ENCODE measurements around the gene MYO19.

Gene MYO19

GRCh38 chr17:36507266-36507665 lies 27.4 kb downstream of the MYO19 start:
- Histone ChIP-seq H4K12ac (ENCODE audit: low read depth, low read length) (no peak overlapping the region), H3K9ac (ENCODE audit: low read length) (no peak overlapping the region), H2BK12ac (ENCODE audit: low read length) (no peak overlapping the region), H3K4ac (ENCODE audit: low read depth, low read length) (no peak overlapping the region), H3K14ac (ENCODE audit: low read length) (no peak overlapping the region), H3K4me1 (ENCODE audit: control insufficient read depth in 1 of 2, insufficient read depth in 2 of 2, low read length in 2 of 2) (no peaks in the 10 kb centered on the region), H3K79me2 (ENCODE audit: control insufficient read depth, insufficient read depth, low read length, poor library complexity) (no peaks in the 10 kb centered on the region), H4K8ac (ENCODE audit: low read depth, low read length) (no peak overlapping the region), H3K27me3 (ENCODE audit: insufficient read depth, low read length) (no peaks in the 10 kb centered on the region), H2BK5ac (ENCODE audit: low read depth, low read length, poor library complexity) (no peak overlapping the region), H3K4me2 (ENCODE audit: low read length) (no peak overlapping the region), H3K23ac (ENCODE audit: low read length) (no peak overlapping the region), H3K79me1 (ENCODE audit: low read length) (no peaks in the 10 kb centered on the region), H3K36me3 (ENCODE audit: control insufficient read depth in 1 of 2, insufficient read depth in 2 of 2, low read length in 2 of 2) (peaks cover 80 to 86% of the 10 kb centered on the region in 2 experiments), H3K18ac (ENCODE audit: low read length) (no peak overlapping the region), H4K91ac (ENCODE audit: low read depth, low read length) (no peak overlapping the region), H2BK120ac (ENCODE audit: insufficient read depth, low read length, poor library complexity) (no peak overlapping the region), H3K27ac (ENCODE audit: low read depth, low read length) (no peak overlapping the region), H3K9me3 (ENCODE audit: insufficient read depth, low read depth, low read length) (peaks cover 4% of the 10 kb centered on the region), H2AFZ (ENCODE audit: insufficient read depth, low read length, poor library complexity) (no peak overlapping the region), H2AK5ac (ENCODE audit: low read length) (no peak overlapping the region), H3K4me3 (ENCODE audit: low read depth, low read length) (no peak overlapping the region)
- no CpG with 5 or more reads among the region's 6 CpGs for WGBS (ENCODE audit: extremely low coverage, insufficient coverage, insufficient read length)
- DNase-seq = no peak

- no peak overlapping the region for H3K18ac ChIP-seq (ENCODE audit: low read length)
- no peaks in the 10 kb centered on the region for H3K4me1 ChIP-seq (ENCODE audit: control insufficient read depth in 1 of 2, insufficient read depth in 2 of 2, low read length in 2 of 2)
- no peak overlapping the region for H2BK12ac ChIP-seq (ENCODE audit: low read length)
- WGBS (ENCODE audit: extremely low coverage, insufficient coverage, insufficient read length) = no CpG with 5 or more reads among the region's 11 CpGs
- no peaks in the 10 kb centered on the region for H3K79me2 ChIP-seq (ENCODE audit: control insufficient read depth, insufficient read depth, low read length, poor library complexity)
- no peak overlapping the region for H3K4me3 ChIP-seq (ENCODE audit: low read depth, low read length)
- H4K12ac ChIP-seq (ENCODE audit: low read depth, low read length) = no peak overlapping the region
- H3K79me1 ChIP-seq (ENCODE audit: low read length) = no peaks in the 10 kb centered on the region
- no peak overlapping the region for H3K4me2 ChIP-seq (ENCODE audit: low read length)
- no peak overlapping the region for H2AFZ ChIP-seq (ENCODE audit: insufficient read depth, low read length, poor library complexity)
- peaks cover 81 to 89% of the 10 kb centered on the region in 2 experiments for H3K36me3 ChIP-seq (ENCODE audit: control insufficient read depth in 1 of 2, insufficient read depth in 2 of 2, low read length in 2 of 2)
- no peak overlapping the region for H2BK120ac ChIP-seq (ENCODE audit: insufficient read depth, low read length, poor library complexity)
- H3K27ac ChIP-seq (ENCODE audit: low read depth, low read length) = no peak overlapping the region
- no peak overlapping the region for H3K4ac ChIP-seq (ENCODE audit: low read depth, low read length)
- H3K23ac ChIP-seq (ENCODE audit: low read length) = no peak overlapping the region
- H4K91ac ChIP-seq (ENCODE audit: low read depth, low read length) = no peak overlapping the region
- no peak overlapping the region for H4K8ac ChIP-seq (ENCODE audit: low read depth, low read length)
- H2AK5ac ChIP-seq (ENCODE audit: low read length) = no peak overlapping the region
- H3K27me3 ChIP-seq (ENCODE audit: insufficient read depth, low read length) = no peaks in the 10 kb centered on the region
- H3K9me3 ChIP-seq (ENCODE audit: insufficient read depth, low read depth, low read length) = peaks cover 4% of the 10 kb centered on the region
- no peak overlapping the region for H2BK5ac ChIP-seq (ENCODE audit: low read depth, low read length, poor library complexity)
- no peak for DNase-seq
- no peak overlapping the region for H3K14ac ChIP-seq (ENCODE audit: low read length)
- no peak overlapping the region for H3K9ac ChIP-seq (ENCODE audit: low read length)
These were observed 27.8 kb downstream of the MYO19 start for GRCh38 chr17:36506831-36507230.

- H3K4me2 ChIP-seq (ENCODE audit: low read length) = no peak overlapping the region
- H2BK120ac ChIP-seq (ENCODE audit: insufficient read depth, low read length, poor library complexity) = no peak overlapping the region
- H4K91ac ChIP-seq (ENCODE audit: low read depth, low read length) = no peak overlapping the region
- H3K36me3 ChIP-seq (ENCODE audit: control insufficient read depth in 1 of 2, insufficient read depth in 2 of 2, low read length in 2 of 2) = peaks cover 79 to 88% of the 10 kb centered on the region in 2 experiments
- no peak overlapping the region for H3K23ac ChIP-seq (ENCODE audit: low read length)
- H3K27me3 ChIP-seq (ENCODE audit: insufficient read depth, low read length) = no peaks in the 10 kb centered on the region
- no peak overlapping the region for H4K8ac ChIP-seq (ENCODE audit: low read depth, low read length)
- no peak for DNase-seq
- no peak overlapping the region for H2BK5ac ChIP-seq (ENCODE audit: low read depth, low read length, poor library complexity)
- H2AK5ac ChIP-seq (ENCODE audit: low read length) = no peak overlapping the region
- peaks cover 4% of the 10 kb centered on the region for H3K9me3 ChIP-seq (ENCODE audit: insufficient read depth, low read depth, low read length)
- no peak overlapping the region for H3K4ac ChIP-seq (ENCODE audit: low read depth, low read length)
- WGBS (ENCODE audit: extremely low coverage, insufficient coverage, insufficient read length) = no CpG with 5 or more reads among the region's 6 CpGs
- no peak overlapping the region for H3K27ac ChIP-seq (ENCODE audit: low read depth, low read length)
- H3K79me1 ChIP-seq (ENCODE audit: low read length) = no peaks in the 10 kb centered on the region
- no peak overlapping the region for H2AFZ ChIP-seq (ENCODE audit: insufficient read depth, low read length, poor library complexity)
- no peak overlapping the region for H2BK12ac ChIP-seq (ENCODE audit: low read length)
- no peak overlapping the region for H3K9ac ChIP-seq (ENCODE audit: low read length)
- no peak overlapping the region for H3K14ac ChIP-seq (ENCODE audit: low read length)
- no peak overlapping the region for H3K18ac ChIP-seq (ENCODE audit: low read length)
- no peak overlapping the region for H3K4me3 ChIP-seq (ENCODE audit: low read depth, low read length)
- no peaks in the 10 kb centered on the region for H3K79me2 ChIP-seq (ENCODE audit: control insufficient read depth, insufficient read depth, low read length, poor library complexity)
- no peak overlapping the region for H4K12ac ChIP-seq (ENCODE audit: low read depth, low read length)
- no peaks in the 10 kb centered on the region for H3K4me1 ChIP-seq (ENCODE audit: control insufficient read depth in 1 of 2, insufficient read depth in 2 of 2, low read length in 2 of 2)
These were observed 28.3 kb downstream of the MYO19 start for GRCh38 chr17:36506249-36506826.

- Histone ChIP-seq H3K79me1 (ENCODE audit: low read length) (no peaks in the 10 kb centered on the region), H4K91ac (ENCODE audit: low read depth, low read length) (no peak overlapping the region), H4K8ac (ENCODE audit: low read depth, low read length) (no peak overlapping the region), H3K4me3 (ENCODE audit: low read depth, low read length) (no peak overlapping the region), H3K4ac (ENCODE audit: low read depth, low read length) (no peak overlapping the region), H2BK12ac (ENCODE audit: low read length) (no peak overlapping the region), H3K27ac (ENCODE audit: low read depth, low read length) (no peak overlapping the region), H3K4me2 (ENCODE audit: low read length) (no peak overlapping the region), H3K14ac (ENCODE audit: low read length) (no peak overlapping the region), H2AK5ac (ENCODE audit: low read length) (no peak overlapping the region), H3K18ac (ENCODE audit: low read length) (no peak overlapping the region), H3K9ac (ENCODE audit: low read length) (no peak overlapping the region), H2BK5ac (ENCODE audit: low read depth, low read length, poor library complexity) (no peak overlapping the region), H2AFZ (ENCODE audit: insufficient read depth, low read length, poor library complexity) (no peak overlapping the region), H3K27me3 (ENCODE audit: insufficient read depth, low read length) (no peaks in the 10 kb centered on the region), H3K4me1 (ENCODE audit: control insufficient read depth in 1 of 2, insufficient read depth in 2 of 2, low read length in 2 of 2) (no peaks in the 10 kb centered on the region), H4K12ac (ENCODE audit: low read depth, low read length) (no peak overlapping the region), H3K79me2 (ENCODE audit: control insufficient read depth, insufficient read depth, low read length, poor library complexity) (no peaks in the 10 kb centered on the region), H3K23ac (ENCODE audit: low read length) (no peak overlapping the region), H3K9me3 (ENCODE audit: insufficient read depth, low read depth, low read length) (no peaks in the 10 kb centered on the region), H2BK120ac (ENCODE audit: insufficient read depth, low read length, poor library complexity) (no peak overlapping the region), H3K36me3 (ENCODE audit: control insufficient read depth in 1 of 2, insufficient read depth in 2 of 2, low read length in 2 of 2) (peaks cover 78 to 87% of the 10 kb centered on the region in 2 experiments)
- whole genome bisulfite sequencing (ENCODE audit: extremely low coverage, insufficient coverage, insufficient read length) = no CpG with 5 or more reads among the region's 8 CpGs
- no peak for DNase-seq
These were observed 29.5 kb downstream of the MYO19 start for GRCh38 chr17:36505171-36505570.

Measured in trophoblast cell (in vitro differentiated cells and primary cell).